Thyroid gland (tissue), 4 donors: ENCODE measurements around the gene OR14A16. TPM values are rescaled to one million over a fixed set of nuclear protein-coding genes. Genes with fewer than 3 reads are reported as not detected.

ENCODE experiments used
- DNase-seq, 2 donors: peaks; one replicate each; pipeline ENCODE4 v3.0.0-alpha.2; 2019
- H3K27ac ChIP-seq, 3 donors: fragments of 200-600 bp; sonication (generic); 1 replicate in 2 of 3; 2 replicates in 1 of 3; pipeline ENCODE4 v1.5.1; 2016 to 2019; ENCODE audit warnings: mild to moderate bottlenecking in 1 of 3, moderate library complexity in 1 of 3
- H3K27me3 ChIP-seq: fragments of 200-600 bp; sonication (generic); one replicate; pipeline ENCODE4 v1.5.1; 2019
- H3K36me3 ChIP-seq, 2 donors: fragments of 200-600 bp; sonication (generic); one replicate each; pipeline ENCODE4 v1.5.1; 2016 to 2019
- H3K4me1 ChIP-seq, 2 donors: fragments of 200-600 bp; sonication (generic); one replicate each; pipeline ENCODE4 v1.5.1; 2017 to 2019
- H3K4me3 ChIP-seq, 3 donors: fragments of 200-600 bp; sonication (generic); replicated peaks in 1 of 3; 1 replicate in 2 of 3; 2 replicates in 1 of 3; pipeline ENCODE4 v1.5.1; 2016; ENCODE audit warnings: mild to moderate bottlenecking in 1 of 3
- H3K9me3 ChIP-seq: fragments of 200-600 bp; sonication (generic); one replicate; pipeline ENCODE4 v1.5.1; 2017
- POLR2A ChIP-seq, 2 donors: fragments of 450-650 bp; IDR thresholded peaks; one replicate each; pipeline ENCODE4 v1.6.1; 2017; ENCODE audit warnings: antibody characterized with exemption in 2 of 2, mild to moderate bottlenecking in 2 of 2, moderate library complexity in 1 of 2
- WGBS, 2 donors: methylation state at CpG; one replicate each; pipeline ENCODE4 v1.1.5; 2017; 5-methylcytosine and 5-hydroxymethylcytosine counted together
- intact Hi-C: fragments of 100-400 bp; cut with DNase I; formaldehyde crosslinking; loops from one replicate; pipeline ENCODE4 v1.15.1; 2023
- total RNA-seq, 4 donors: library from RNA; depleted of rRNA; stranded (reverse); fragments of >200 nt; gene quantifications; one replicate each; pipeline ENCODE4 v1.2.3, GENCODE V29; 2016
- TF ChIP-seq, protein P1 (sequence below), 6 experiments: fragments of 200-600 bp in 3 of 6; fragments of 450-650 bp in 3 of 6; sonication (generic) in 3 of 6; IDR thresholded peaks; one replicate each; pipeline ENCODE4 v1.5.1; 2016 to 2019; ENCODE audit warnings: antibody characterized with exemption in 6 of 6, mild to moderate bottlenecking in 2 of 6, inconsistent platforms in 1 of 6, moderate library complexity in 1 of 6

OR14A16 gene
- total RNA-seq, 4 donors from 2014 or later, result not detected

DNA sequence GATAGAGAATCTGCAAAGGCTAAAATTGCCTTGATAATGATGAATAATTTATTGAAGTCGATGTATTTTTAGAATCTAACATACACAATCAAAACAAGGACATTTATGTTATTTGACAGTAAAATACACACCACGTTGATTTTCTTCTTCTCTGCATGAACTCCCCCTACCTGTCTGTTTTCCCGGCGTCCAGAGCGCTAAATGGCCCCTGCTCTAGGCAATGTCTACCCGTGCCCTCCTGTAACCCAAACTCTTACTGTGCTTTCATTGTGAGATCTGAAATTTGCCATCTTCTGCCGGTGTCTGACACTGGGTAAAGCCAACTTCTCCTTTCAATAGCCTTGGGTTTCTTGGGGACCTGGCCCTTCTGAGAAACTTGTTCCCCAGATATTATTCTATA is 24.4 kb upstream of the OR14A16 start:
- no peaks in the 10 kb centered on the region for H3K9me3 ChIP-seq
- intact Hi-C loops, result no loop called here
- peak; percentile 60 to 64 for DNase-seq
- no peaks in the 10 kb centered on the region for H3K27me3 ChIP-seq
- TF ChIP-seq, protein P1, sequence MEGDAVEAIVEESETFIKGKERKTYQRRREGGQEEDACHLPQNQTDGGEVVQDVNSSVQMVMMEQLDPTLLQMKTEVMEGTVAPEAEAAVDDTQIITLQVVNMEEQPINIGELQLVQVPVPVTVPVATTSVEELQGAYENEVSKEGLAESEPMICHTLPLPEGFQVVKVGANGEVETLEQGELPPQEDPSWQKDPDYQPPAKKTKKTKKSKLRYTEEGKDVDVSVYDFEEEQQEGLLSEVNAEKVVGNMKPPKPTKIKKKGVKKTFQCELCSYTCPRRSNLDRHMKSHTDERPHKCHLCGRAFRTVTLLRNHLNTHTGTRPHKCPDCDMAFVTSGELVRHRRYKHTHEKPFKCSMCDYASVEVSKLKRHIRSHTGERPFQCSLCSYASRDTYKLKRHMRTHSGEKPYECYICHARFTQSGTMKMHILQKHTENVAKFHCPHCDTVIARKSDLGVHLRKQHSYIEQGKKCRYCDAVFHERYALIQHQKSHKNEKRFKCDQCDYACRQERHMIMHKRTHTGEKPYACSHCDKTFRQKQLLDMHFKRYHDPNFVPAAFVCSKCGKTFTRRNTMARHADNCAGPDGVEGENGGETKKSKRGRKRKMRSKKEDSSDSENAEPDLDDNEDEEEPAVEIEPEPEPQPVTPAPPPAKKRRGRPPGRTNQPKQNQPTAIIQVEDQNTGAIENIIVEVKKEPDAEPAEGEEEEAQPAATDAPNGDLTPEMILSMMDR (IDR thresholded peaks at IDR 0.05), result peak in 1 of 6 experiments; percentile 13
- TF ChIP-seq POLR2A (IDR thresholded peaks at IDR 0.05), result no peak
- no peaks in the 10 kb centered on the region for H3K36me3 ChIP-seq
- H3K4me1 ChIP-seq, result peaks cover 47 to 50% of the 10 kb centered on the region in 2 donors
- H3K4me3 ChIP-seq, result no peak overlapping the region
- peak overlapping the region; percentile 81 to 83 (median 82) for H3K27ac ChIP-seq
- WGBS, 2 donors, result 29 to 34% methylated on average over 7 of the region's 7 CpGs

DNA sequence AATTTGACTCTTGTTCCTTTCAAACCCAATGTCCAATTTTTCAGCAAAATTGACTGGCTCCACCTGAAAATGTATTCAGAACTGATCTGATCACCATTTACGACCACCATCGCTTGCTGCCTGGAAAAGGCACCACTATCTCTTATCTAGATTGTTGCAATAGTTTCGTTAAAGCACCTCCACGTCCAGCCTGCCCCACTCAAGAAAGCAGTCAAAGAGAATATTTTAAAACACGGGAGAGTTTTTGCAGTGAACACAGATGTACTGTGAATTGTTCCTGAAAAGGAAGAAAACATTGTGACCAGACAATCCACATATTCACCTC is 21.7 kb upstream of the OR14A16 start:
- H3K27me3 ChIP-seq, result no peaks in the 10 kb centered on the region
- H3K36me3 ChIP-seq, result no peaks in the 10 kb centered on the region
- H3K4me1 ChIP-seq, result peaks cover 34 to 43% of the 10 kb centered on the region in 2 donors
- H3K27ac ChIP-seq, result peak overlapping the region; percentile 56 to 76 (median 63)
- no peak overlapping the region for H3K4me3 ChIP-seq
- 34 to 46% methylated on average over 5 of the region's 5 CpGs for WGBS, 2 donors
- no peaks in the 10 kb centered on the region for H3K9me3 ChIP-seq
- intact Hi-C loops, result no loop called here
- peak in 1 of 2 donors; percentile 34 for DNase-seq
- no peak for TF ChIP-seq POLR2A (IDR thresholded peaks at IDR 0.05)
- TF ChIP-seq, protein P1 (IDR thresholded peaks at IDR 0.05), result no peak

DNA sequence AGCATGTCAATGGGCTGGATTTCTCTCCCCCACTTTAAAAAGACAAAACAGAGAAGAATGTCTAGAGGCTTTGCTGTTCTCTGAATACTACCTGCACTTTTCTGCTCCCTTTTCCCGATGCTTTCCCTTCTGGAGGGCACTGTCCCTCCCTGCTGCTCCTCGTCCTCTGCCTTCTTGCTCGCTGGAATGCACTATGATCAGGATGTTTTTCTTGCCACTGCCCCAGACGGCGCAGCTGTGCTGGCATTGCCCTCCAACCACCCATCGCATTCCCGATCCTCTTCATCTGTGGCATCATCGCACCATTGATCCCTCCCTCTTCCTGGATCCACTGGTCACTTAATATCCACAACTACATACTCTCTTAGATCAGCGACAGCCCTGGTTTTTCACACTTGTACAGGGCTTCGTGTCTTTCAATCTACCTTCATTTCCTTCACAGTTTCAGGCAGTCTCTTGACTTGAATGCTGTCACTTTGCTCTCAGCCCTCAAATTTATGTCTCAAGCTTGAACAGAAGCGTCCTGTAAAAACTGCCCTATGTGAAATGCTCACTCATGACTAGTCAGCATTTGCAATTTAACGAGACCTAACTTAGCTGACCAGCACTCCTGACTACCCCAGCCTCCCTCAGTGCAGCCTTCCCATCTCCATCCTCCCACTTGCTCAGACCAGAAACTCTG is 21.2 kb upstream of the OR14A16 start:
- H3K9me3 ChIP-seq, result no peaks in the 10 kb centered on the region
- no peaks in the 10 kb centered on the region for H3K27me3 ChIP-seq
- WGBS, 2 donors, result 27 to 32% methylated on average over 12 of the region's 12 CpGs
- TF ChIP-seq POLR2A (IDR thresholded peaks at IDR 0.05), result peak in 1 of 2 donors; percentile 52
- TF ChIP-seq, protein P1 (IDR thresholded peaks at IDR 0.05), result no peak
- peak overlapping the region; percentile 56 to 76 (median 63) for H3K27ac ChIP-seq
- intact Hi-C loops, result no loop called here
- H3K4me1 ChIP-seq, result peaks cover 34 to 43% of the 10 kb centered on the region in 2 donors
- H3K4me3 ChIP-seq, result no peak overlapping the region
- peak; percentile 54 to 73 for DNase-seq
- no peaks in the 10 kb centered on the region for H3K36me3 ChIP-seq

DNA sequence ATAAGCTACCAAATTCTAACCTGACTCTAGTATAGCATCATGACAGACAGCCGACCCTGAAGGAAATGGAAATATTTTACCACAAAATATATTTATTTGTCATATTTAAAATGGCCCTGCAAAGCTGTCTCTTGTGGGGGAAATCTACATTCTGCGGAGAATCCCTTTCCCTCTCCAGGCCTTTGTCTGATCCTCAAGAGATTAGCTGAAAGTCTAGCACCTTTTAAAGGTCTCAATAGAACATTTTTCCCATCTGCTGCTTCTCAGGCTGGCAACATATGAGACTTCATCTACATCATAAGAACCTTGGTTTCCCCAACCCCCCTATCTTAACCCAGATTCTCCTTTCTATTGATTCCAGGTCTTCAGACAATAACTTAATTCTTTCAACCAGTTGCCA is 19.5 kb upstream of the OR14A16 start:
- Histone ChIP-seq H3K9me3 (no peaks in the 10 kb centered on the region), H3K27ac (peak overlapping the region in 1 of 3 donors; percentile 76), H3K36me3 (no peaks in the 10 kb centered on the region), H3K27me3 (no peaks in the 10 kb centered on the region), H3K4me1 (peaks cover 30 to 39% of the 10 kb centered on the region in 2 donors), H3K4me3 (no peak overlapping the region)
- WGBS, 2 donors, result 50 to 73% methylated on average over 2 of the region's 2 CpGs
- no peak for DNase-seq
- intact Hi-C loops, result no loop called here
- TF ChIP-seq POLR2A (IDR thresholded peaks at IDR 0.05), result no peak
- TF ChIP-seq, protein P1 (IDR thresholded peaks at IDR 0.05), result no peak

DNA sequence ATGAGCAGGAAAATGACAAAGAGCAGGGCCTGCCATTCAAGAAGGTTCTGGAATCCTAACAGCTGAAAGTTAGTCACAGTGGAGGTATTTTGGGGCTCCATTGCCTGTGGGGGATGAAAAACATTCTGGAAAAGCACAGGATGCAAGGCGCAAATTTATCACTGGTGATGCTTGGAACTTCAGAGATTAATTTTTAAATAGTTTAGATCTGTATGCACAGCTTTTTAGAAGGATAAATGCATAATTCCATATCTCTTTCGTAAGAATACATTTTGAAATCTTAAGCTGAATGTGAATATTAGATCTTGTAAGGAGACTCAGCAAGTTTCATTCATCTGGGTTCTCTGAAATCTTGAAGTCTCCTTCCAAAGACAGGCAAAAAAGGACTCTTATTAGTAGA is 17.9 kb upstream of the OR14A16 start, which contains the start of gene OR11L1:
Gene OR11L1 (minus strand): TSS at position 101 of the 400 bp plus-strand sequence. CDS start 0 bp downstream, at position 101.
- Histone ChIP-seq H3K27me3 (no peaks in the 10 kb centered on the region), H3K9me3 (no peaks in the 10 kb centered on the region), H3K4me3 (no peak within 1 kb of the TSS), H3K27ac (no peak within 1 kb of the TSS), H3K36me3 (no peaks in the 10 kb centered on the region), H3K4me1 (peaks cover 21 to 30% of the 10 kb centered on the region in 2 donors)
- no peak for TF ChIP-seq POLR2A (IDR thresholded peaks at IDR 0.05)
- TF ChIP-seq, protein P1 (IDR thresholded peaks at IDR 0.05), result no peak
- 93 to 96% methylated on average over 2 of the region's 2 CpGs for WGBS, 2 donors
- intact Hi-C loops, result no loop called here
- DNase-seq, result no peak
